HG03025 (cell line): ENCODE data around the gene TXNDC16.
"Not testable (repeated sequence)": the region's sequence is repeated elsewhere in the genome, so short reads cannot be mapped to it uniquely, and the experiment has no call there.

Experiments
- ATAC-seq: cut with Tn5 transposase; IDR thresholded peaks from one replicate; pipeline ENCODE4 v1.9.1; 2021; ENCODE audit warnings: mild to moderate bottlenecking, moderate library complexity; ENCODE audit not compliant: unreplicated experiment, low FRiP score

Gene TXNDC16

GRCh38 chr14:52545584-52546317, 6.6 kb downstream of the TXNDC16 start:
- ATAC-seq, result no peak

DNA sequence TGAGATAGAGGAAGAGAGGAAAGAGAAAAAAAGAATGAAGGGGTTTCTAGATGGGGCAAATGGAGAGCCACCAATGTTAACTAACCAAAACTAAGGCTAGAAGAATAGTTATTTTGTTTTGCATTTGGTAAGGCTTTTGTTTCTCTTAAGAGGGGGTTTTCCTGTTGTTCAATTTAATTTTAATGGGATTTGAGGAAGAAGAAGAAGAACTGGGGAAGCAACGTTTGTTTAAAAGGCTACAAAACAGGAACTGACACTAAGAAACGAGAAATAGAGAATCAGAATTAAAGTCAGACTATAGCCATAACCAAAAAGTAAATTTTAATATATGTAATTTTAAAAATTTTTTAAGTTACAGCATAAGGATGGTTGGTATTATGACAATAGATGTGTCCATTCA, 13.7 kb downstream of the TXNDC16 start:
- ATAC-seq, result no peak

- no peak for ATAC-seq
These were observed 16.0 kb downstream of the TXNDC16 start for GRCh38 chr14:52536269-52536668.

- no peak for ATAC-seq
These were observed 20.8 kb downstream of the TXNDC16 start for GRCh38 chr14:52531481-52531880.

GRCh38 chr14:52527052-52527451, 25.3 kb downstream of the TXNDC16 start:
- no peak for ATAC-seq

- ATAC-seq, result no peak
These were observed 29.5 kb downstream of the TXNDC16 start for GRCh38 chr14:52522581-52523345.

DNA sequence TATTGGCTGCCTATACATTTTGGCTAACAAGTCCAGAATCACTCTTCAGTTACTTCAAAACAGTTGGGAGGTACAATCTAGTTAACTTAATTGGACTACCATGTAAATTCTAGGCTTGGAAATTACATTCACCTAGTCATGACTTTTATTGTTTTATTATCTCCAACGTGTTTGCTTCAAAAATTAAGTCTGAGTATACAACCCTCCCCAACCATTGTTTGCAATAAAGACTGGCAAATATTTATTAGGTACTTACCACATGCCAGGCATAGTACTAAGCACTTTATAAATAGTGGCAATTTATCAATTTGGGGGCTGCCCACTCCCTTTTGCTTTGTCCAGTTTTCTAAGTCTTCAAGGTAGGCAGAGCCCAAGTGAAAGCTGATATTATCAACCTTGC, 30.3 kb downstream of the TXNDC16 start:
- ATAC-seq, result no peak

DNA sequence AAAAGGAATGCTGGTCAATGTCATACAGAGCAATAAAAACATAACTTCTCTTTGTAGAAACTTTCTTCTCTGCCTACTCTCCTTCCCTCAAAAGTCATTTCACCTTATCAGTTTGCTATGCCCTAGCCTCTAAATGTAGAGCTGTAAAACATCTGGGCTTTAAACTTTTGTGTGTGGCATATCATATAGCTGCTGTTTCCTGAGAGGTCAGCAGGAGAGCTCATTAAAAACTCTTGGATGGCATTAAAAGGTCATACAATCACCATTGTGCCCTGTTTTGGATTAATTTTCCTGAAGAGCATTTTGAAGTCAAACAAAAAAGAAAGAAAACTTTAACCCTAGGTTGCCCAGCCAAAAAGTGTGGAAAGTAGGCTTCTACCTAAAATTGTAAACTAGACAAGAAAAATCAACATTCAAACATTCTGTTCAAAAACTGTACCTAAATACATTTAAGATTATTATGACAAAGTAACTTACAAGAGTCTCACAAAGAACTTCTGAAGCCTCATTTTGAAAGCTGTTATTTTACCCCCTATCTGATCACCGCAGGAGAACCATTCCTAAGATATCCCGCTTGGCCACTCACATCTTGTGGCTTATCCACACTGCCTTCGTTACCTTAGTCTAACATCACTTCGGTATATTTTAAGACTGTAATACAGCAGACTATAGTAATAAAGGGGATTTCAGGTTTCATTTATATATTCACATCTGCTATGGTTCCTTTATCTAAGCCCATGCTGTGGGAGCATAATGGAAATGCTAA, 38.1 kb downstream of the TXNDC16 start:
- no peak for ATAC-seq

- ATAC-seq, result no peak
These were observed 39.1 kb downstream of the TXNDC16 start for GRCh38 chr14:52513249-52513648.

DNA sequence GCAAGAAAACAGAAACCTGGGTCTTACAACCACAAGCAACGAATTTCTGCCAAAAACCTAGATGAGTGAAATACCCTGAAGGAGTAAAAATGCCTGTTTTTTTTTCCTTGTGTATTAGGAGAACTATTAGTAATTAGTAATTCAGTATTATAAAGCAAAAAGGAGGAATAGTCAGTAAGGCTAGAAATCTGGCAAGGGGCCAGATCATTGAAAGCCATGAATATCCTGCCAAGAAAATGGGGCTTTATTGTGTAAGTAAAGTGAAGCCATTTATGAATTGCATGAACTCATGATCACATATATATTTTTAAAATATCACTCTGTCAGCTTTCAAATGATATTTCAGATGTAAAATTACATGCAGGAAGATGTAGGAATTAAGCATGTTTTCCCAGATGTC, 57.9 kb downstream of the TXNDC16 start:
- no peak for ATAC-seq

GRCh38 chr14:52485350-52485960, 66.8 kb downstream of the TXNDC16 start:
- ATAC-seq, result no peak

DNA sequence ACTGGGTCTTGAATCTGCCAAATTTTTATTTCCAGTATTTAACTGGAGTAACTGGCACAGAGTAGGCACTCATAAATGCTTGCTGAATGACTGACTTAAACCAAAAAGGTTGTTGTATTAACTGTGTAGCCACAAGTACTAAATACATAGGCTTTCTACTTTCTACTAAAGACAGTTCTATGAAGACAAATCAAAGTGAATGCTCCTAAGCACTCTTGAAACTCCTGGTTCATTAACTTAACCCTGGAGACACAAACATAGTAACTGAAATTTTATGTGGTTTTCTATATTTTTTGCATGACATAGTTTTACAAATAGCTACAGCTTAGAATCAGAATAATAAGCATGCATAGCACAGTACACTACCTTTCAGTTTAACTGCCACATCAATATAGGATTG, 70.4 kb downstream of the TXNDC16 start:
- no peak for ATAC-seq

DNA sequence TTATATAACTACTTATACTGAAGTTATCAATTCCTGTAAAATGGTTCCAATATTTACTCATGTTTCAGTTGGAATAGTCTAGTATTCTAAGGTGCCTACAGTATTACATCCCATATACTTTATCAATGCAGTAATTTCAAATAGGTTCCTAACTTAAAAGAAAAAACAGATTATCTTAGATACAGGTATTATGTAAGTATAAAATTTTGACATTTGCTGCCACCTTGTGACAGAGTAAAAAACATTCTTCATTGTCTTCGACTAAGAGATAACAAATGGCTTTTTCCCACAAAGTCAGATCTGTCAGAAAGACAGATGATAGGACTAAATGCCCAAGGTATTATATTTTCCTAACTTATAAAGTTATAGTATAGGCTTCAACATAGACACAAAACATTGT, 78.7 kb downstream of the TXNDC16 start:
- no peak for ATAC-seq

GRCh38 chr14:52472728-52473127, 79.6 kb downstream of the TXNDC16 start:
- ATAC-seq, result no peak

DNA sequence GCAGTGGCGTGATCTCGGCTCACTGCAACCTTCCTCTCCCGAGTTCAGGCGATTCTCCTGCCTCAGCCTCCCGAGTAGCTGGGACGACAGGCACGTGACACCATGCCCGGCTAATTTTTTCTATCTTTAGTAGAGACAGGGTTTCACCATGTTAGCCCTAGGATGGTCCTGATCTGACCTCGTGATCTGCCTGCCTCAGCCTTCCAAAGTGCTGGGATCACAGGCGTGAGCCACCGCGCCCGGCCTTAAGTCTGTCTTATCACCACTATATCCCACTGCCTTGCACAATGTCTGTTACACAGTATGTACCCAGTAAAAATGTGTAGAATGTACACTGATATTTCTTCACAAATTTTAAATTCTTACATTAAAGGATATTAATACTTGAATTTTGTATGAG, 80.1 kb downstream of the TXNDC16 start:
- ATAC-seq, result not testable (repeated sequence)

DNA sequence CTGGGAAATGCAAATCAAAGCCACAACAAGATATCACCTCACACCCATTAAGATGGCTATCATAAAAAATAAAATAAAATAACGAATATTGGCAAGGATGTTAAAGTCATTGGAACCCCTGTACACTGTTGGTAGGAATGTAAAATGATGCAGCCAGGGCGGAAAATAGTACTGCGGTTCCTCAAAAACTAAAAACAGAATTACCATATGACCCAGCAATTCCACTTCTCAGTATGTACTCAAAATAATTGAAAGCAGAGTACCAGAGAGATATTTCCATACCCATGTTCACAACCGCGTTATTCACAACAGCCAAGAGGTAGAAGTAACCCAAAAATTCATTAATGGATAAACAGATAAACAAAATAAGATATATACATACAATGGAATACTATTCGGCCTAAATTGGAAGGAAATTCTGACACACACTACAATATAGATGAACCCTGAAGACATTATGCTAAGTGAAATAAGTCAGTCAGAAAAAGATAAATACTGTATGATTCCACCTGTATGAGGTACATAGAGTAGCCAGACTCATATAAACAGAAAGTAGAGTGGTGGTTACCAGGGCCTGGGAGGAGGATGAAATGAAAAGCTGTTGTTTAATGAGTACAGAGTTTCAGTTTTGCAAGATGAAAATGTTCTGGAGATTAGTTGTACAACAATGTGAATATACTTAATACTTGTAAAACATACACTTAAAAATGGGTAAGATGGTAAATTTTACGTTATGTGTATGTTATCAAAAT, 84.6 kb downstream of the TXNDC16 start:
- ATAC-seq, result no peak

GRCh38 chr14:52464175-52464574, 88.1 kb downstream of the TXNDC16 start:
- ATAC-seq, result no peak

- no peak for ATAC-seq
These were observed 88.9 kb downstream of the TXNDC16 start for GRCh38 chr14:52463375-52463774.

- ATAC-seq, result no peak
These were observed 90.6 kb downstream of the TXNDC16 start for GRCh38 chr14:52461721-52462120.

DNA sequence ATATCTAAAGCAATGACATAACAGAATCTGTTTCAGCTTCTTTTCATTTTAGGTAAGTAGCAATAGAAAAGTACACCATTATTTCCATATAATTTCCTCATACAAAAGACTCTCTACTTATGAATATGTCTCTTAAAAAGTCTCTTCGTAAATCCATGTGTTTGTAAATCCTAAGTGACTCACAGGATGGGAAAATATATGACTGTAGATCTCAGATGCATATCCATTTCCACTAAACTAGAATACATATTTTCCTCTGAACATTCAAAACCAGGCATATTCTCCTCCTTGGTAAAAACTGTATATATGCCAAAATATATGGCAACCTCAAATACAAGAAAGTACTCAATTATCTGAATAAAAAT, 93.6 kb downstream of the TXNDC16 start:
- no peak for ATAC-seq
